ENCODE results near the gene GPAT3. TPM values are rescaled to one million over a fixed set of nuclear protein-coding genes. Genes with fewer than 3 reads are reported as not detected.

Gene GPAT3
- total RNA-seq, 1 experiment from 2014 or later, result 15.1 TPM

DNA sequence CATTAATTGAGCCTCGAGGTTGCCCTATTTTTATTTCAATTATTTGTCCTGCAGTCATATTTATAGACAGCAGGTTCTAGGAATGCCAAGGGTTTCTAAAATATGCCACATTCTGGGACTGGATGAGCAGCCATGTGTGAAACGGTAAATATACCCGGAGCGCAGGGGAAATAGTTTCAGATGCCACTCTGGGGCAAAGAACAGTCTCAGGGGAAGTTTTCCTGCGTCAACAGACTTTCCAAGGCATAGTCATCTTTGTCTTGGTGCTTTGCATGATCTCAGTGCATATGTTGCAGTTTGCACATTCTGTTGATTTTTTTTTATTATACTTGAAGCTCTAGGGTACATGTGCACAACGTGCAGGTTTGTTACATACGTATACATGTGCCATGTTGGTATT, 71.0 kb downstream of the GPAT3 start:
- POLR2A ChIA-PET, result no interaction called here
- no peaks in the 10 kb centered on the region for H3K27me3 ChIP-seq (ENCODE audit: control insufficient read depth, insufficient read depth, low read length)
- CTCF ChIA-PET, result no interaction called here
- BruUV-seq (replicated peaks), result no TSS peak
- no peaks in the 10 kb centered on the region for H3K36me3 ChIP-seq (ENCODE audit: control insufficient read depth, insufficient read depth, low read length)
- DNase-seq (ENCODE audit: low read depth, low spot score) (no peak), ATAC-seq (no peak)
- no peak overlapping the region for H3K4me3 ChIP-seq (ENCODE audit: low read depth in 2 of 2, low read length in 2 of 2)
- no peaks in the 10 kb centered on the region for H3K4me1 ChIP-seq (ENCODE audit: control insufficient read depth, insufficient read depth, low read length)
- H3K27ac ChIP-seq (ENCODE audit: low read length), result no peak overlapping the region
- no peaks in the 10 kb centered on the region for H3K9me3 ChIP-seq (ENCODE audit: control insufficient read depth, insufficient read depth, low read depth, low read length)
- in situ Hi-C loops (cut with HindIII; ENCODE audit: low pct_unique_long_range_greater_than_20kb, low sequenced_read_pairs) (no loop called here), intact Hi-C loops (cut with micrococcal nuclease; ENCODE audit: unreplicated experiment) (no loop called here)
- no peak for TF ChIP-seq SIN3A (IDR thresholded peaks at IDR 0.05; ENCODE audit: borderline replicate concordance, insufficient read depth, low read depth, low read length)
- TF ChIP-seq TCF7L2 (IDR thresholded peaks at IDR 0.05; ENCODE audit: low read depth, low read length), result no peak
- TF ChIP-seq CTCF (IDR thresholded peaks at IDR 0.05), result no peak
- TF ChIP-seq, protein P1, sequence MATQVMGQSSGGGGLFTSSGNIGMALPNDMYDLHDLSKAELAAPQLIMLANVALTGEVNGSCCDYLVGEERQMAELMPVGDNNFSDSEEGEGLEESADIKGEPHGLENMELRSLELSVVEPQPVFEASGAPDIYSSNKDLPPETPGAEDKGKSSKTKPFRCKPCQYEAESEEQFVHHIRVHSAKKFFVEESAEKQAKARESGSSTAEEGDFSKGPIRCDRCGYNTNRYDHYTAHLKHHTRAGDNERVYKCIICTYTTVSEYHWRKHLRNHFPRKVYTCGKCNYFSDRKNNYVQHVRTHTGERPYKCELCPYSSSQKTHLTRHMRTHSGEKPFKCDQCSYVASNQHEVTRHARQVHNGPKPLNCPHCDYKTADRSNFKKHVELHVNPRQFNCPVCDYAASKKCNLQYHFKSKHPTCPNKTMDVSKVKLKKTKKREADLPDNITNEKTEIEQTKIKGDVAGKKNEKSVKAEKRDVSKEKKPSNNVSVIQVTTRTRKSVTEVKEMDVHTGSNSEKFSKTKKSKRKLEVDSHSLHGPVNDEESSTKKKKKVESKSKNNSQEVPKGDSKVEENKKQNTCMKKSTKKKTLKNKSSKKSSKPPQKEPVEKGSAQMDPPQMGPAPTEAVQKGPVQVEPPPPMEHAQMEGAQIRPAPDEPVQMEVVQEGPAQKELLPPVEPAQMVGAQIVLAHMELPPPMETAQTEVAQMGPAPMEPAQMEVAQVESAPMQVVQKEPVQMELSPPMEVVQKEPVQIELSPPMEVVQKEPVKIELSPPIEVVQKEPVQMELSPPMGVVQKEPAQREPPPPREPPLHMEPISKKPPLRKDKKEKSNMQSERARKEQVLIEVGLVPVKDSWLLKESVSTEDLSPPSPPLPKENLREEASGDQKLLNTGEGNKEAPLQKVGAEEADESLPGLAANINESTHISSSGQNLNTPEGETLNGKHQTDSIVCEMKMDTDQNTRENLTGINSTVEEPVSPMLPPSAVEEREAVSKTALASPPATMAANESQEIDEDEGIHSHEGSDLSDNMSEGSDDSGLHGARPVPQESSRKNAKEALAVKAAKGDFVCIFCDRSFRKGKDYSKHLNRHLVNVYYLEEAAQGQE (IDR thresholded peaks at IDR 0.05; ENCODE audit: insufficient read depth in 1 of 2, low read depth in 2 of 2, low read length in 1 of 2), result no peak
- no peak for TF ChIP-seq POLR2AphosphoS5 (IDR thresholded peaks at IDR 0.05; ENCODE audit: low read depth, low read length)

GRCh38 chr4:83609365-83609764, 73.5 kb downstream of the GPAT3 start:
- ATAC-seq, result no peak
- no TSS peak for BruUV-seq (replicated peaks)

More at GRCh38 chr4:83609365-83609764, 73.5 kb downstream of the GPAT3 start:
- intact Hi-C loops (cut with micrococcal nuclease; ENCODE audit: unreplicated experiment) (no loop called here), in situ Hi-C loops (cut with HindIII; ENCODE audit: low pct_unique_long_range_greater_than_20kb, low sequenced_read_pairs) (no loop called here)
- Histone ChIP-seq H3K9me3 (ENCODE audit: control insufficient read depth, insufficient read depth, low read depth, low read length) (peaks cover 8% of the 10 kb centered on the region; the same call in 1 of the 2 replicates), H3K36me3 (ENCODE audit: control insufficient read depth, insufficient read depth, low read length) (no peaks in the 10 kb centered on the region), H3K4me1 (ENCODE audit: control insufficient read depth, insufficient read depth, low read length) (no peaks in the 10 kb centered on the region), H3K4me3 (ENCODE audit: low read depth in 2 of 2, low read length in 2 of 2) (no peak overlapping the region), H3K27me3 (ENCODE audit: control insufficient read depth, insufficient read depth, low read length) (no peaks in the 10 kb centered on the region), H3K27ac (ENCODE audit: low read length) (no peak overlapping the region)
- DNase-seq (ENCODE audit: low read depth, low spot score), result no peak
- POLR2A ChIA-PET, result no interaction called here
- CTCF ChIA-PET, result no interaction called here
- TF ChIP-seq SIN3A (IDR thresholded peaks at IDR 0.05; ENCODE audit: borderline replicate concordance, insufficient read depth, low read depth, low read length) (no peak), POLR2AphosphoS5 (IDR thresholded peaks at IDR 0.05; ENCODE audit: low read depth, low read length) (no peak), CTCF (IDR thresholded peaks at IDR 0.05) (no peak), TCF7L2 (IDR thresholded peaks at IDR 0.05; ENCODE audit: low read depth, low read length) (no peak)
- TF ChIP-seq, protein P1 (IDR thresholded peaks at IDR 0.05; ENCODE audit: insufficient read depth in 1 of 2, low read depth in 2 of 2, low read length in 1 of 2), result no peak

All from Panc1 (cell line).